NCI-H2107 treated with DMSO at 0.1 percent for 48 hours (cell line): ENCODE data around the gene SELENOF.
A peak's percentile ranks its signal among the peaks of the same experiment; 100 is the strongest.

ENCODE experiments used
- DNase-seq: peaks from one replicate; lab custom pipeline; 2025; ENCODE audit not compliant: unreplicated experiment; lab: John Stamatoyannopoulos, UW

The SELENOF gene

GRCh38 chr1:86913896-86914600 is at the start of gene SELENOF:
Gene SELENOF, minus strand, starts transcription at chr1:86914126. Its CDS starts 15 bp downstream, at chr1:86914111.
- peak; percentile 100 for DNase-seq

GRCh38 chr1:86960548-86960947 is 46.6 kb upstream of the SELENOF start:
- no peak for DNase-seq

GRCh38 chr1:86957221-86957620 is 43.3 kb upstream of the SELENOF start:
- no peak for DNase-seq

- DNase-seq: no peak
Measured at GRCh38 chr1:86956221-86956620, 42.3 kb upstream of the SELENOF start.

GRCh38 chr1:86955678-86956077 is 41.8 kb upstream of the SELENOF start:
- no peak for DNase-seq

GRCh38 chr1:86953167-86953566 is 39.2 kb upstream of the SELENOF start:
- no peak for DNase-seq

- DNase-seq: no peak
Measured at GRCh38 chr1:86951430-86951829, 37.5 kb upstream of the SELENOF start.

- no peak for DNase-seq
Measured at GRCh38 chr1:86950712-86951419, 36.9 kb upstream of the SELENOF start.

GRCh38 chr1:86948212-86948611 is 34.3 kb upstream of the SELENOF start:
- no peak for DNase-seq

GRCh38 chr1:86942743-86943142 is 28.8 kb upstream of the SELENOF start:
- no peak for DNase-seq

GRCh38 chr1:86942042-86942441 is 28.1 kb upstream of the SELENOF start:
- DNase-seq: no peak

- DNase-seq: no peak
Measured at GRCh38 chr1:86940599-86940998, 26.7 kb upstream of the SELENOF start.

GRCh38 chr1:86939406-86939805 is 25.5 kb upstream of the SELENOF start:
- no peak for DNase-seq

GRCh38 chr1:86938855-86939254 is 24.9 kb upstream of the SELENOF start:
- no peak for DNase-seq

GRCh38 chr1:86938450-86938849 is 24.5 kb upstream of the SELENOF start:
- no peak for DNase-seq

GRCh38 chr1:86933562-86934377 is 19.8 kb upstream of the SELENOF start:
- DNase-seq: peak; percentile 72

- DNase-seq: peak; percentile 9
Measured at GRCh38 chr1:86933051-86933450, 19.1 kb upstream of the SELENOF start.

GRCh38 chr1:86928819-86929218 is 14.9 kb upstream of the SELENOF start:
- no peak for DNase-seq

- no peak for DNase-seq
Measured at GRCh38 chr1:86926883-86927282, 13.0 kb upstream of the SELENOF start.

GRCh38 chr1:86925742-86926141 is 11.8 kb upstream of the SELENOF start:
- DNase-seq: no peak

GRCh38 chr1:86924324-86924960 is 10.5 kb upstream of the SELENOF start:
- DNase-seq: no peak
